Right cardiac atrium (tissue), 5 donors: ENCODE data around the gene CNTNAP4. TPM values are rescaled to one million over a fixed set of nuclear protein-coding genes. Genes with fewer than 3 reads are reported as not detected.

Source experiments
- ATAC-seq, 2 donors: fragments of 200-7000 bp; cut with Tn5 transposase; one replicate each; pipeline versions ENCODE4 v1.8.0 to v1.9.1; 2020; ENCODE audit warnings: moderate library complexity in 2 of 2, mild to moderate bottlenecking in 1 of 2
- DNase-seq, 3 donors: peaks; one replicate each; pipeline ENCODE4 v3.0.0-alpha.2; 2020
- H3K27ac ChIP-seq: one replicate; pipeline ENCODE4 v1.5.1; 2013; ENCODE audit warnings: mild to moderate bottlenecking, low read length, control low read depth, moderate library complexity
- H3K27me3 ChIP-seq: one replicate; pipeline ENCODE4 v1.6.1; 2013; ENCODE audit not compliant: control insufficient read depth, insufficient read depth
- H3K4me1 ChIP-seq: one replicate; pipeline ENCODE4 v1.6.1; 2013; ENCODE audit warnings: low read length; ENCODE audit not compliant: control insufficient read depth, insufficient read depth
- H3K4me3 ChIP-seq: one replicate; pipeline ENCODE4 v1.5.1; 2013; ENCODE audit warnings: low read length, control low read depth
- H3K9me3 ChIP-seq: one replicate; pipeline ENCODE4 v1.6.1; 2013; ENCODE audit warnings: low read length; ENCODE audit not compliant: control insufficient read depth
- WGBS: extraction: QIAGEN DNeasy Blood & Tissue Kit; methylation state at CpG from one replicate; pipeline ENCODE4 v1.1.7; 2013; 5-methylcytosine and 5-hydroxymethylcytosine counted together
- intact Hi-C, 4 donors: fragments of 100-400 bp; cut with DNase I; formaldehyde crosslinking; loops; one replicate each; pipeline versions ENCODE4 v1.11.0 to v1.14.0; 2022 to 2023
- polyA plus RNA-seq: library from polyadenylated mRNA; stranded (reverse); fragments of 200-250 nt; gene quantifications from one replicate; pipeline ENCODE4 v1.2.3, GENCODE V29; 2013
- total RNA-seq, 4 donors: library from RNA; stranded (reverse); fragmentation: NEBNext Ultra II Directional; extraction: Animal tissue kit (Norgen Biotek cat#: 25700); gene quantifications; one replicate each; pipeline ENCODE4 v1.2.1, GENCODE V29; 2021
- donor health status: healthy with polysubstance abuse.
- donor health status: DM: no; HTN: yes; CAD: no.
- donor health status: DM: no; HTN: no; CAD: no.
- donor health status: DM: no; HTN: yes; CAD: no; lungs with severe emphysema.
- donor health status: DM: yes; HTN: yes; CAD: no.

The CNTNAP4 gene
- total and polyA plus RNA-seq, 5 donors, result 0.02 TPM; not detected in 4

DNA sequence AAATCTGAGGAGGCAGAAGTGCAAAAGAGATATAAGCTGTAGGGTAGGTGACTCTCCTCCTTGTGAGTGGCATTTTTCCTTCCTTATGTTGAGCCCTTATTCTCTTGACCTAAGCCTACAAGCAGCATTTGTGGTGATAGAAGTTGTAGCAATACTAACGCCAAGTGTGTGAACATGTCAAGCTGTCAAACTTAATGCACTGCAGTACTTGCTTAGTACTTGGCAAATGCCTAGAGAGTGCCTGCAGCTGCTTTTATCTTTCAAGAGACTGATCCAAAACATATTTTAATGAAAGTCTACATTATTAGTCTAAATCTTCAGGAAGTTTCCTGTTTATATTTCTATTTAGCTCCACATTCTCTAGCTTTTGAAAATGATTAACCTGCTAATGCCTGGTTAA is 83.2 kb downstream of the CNTNAP4 start:
- H3K4me1 ChIP-seq, result no peaks in the 10 kb centered on the region
- no peak for ATAC-seq
- no peaks in the 10 kb centered on the region for H3K9me3 ChIP-seq
- DNase-seq, result no peak
- H3K27ac ChIP-seq, result no peak overlapping the region
- H3K4me3 ChIP-seq, result no peak overlapping the region
- 43% methylated on average over 1 of the region's 1 CpG for WGBS
- intact Hi-C loops, result no loop called here
- H3K27me3 ChIP-seq, result no peaks in the 10 kb centered on the region

DNA sequence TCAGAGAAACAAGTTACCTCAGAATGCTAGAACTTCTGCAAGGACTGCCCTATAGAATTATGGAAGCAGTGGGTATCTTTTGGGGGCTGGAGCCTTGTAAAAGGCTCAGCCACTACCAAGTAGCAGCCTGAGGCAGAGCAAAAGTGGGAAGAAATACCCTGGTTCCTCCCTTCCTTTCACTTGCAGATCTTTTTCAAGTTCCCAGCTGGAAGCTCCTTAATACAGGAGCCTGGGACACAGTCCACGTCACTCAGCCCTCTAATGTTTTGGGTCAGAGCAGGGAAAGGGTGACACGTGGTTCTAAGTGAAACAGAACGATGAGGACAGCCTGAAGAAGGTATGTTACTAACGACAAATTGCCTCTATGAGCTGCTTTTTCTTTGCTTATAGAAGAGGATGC is 93.1 kb downstream of the CNTNAP4 start:
- Histone ChIP-seq H3K27ac (no peak overlapping the region), H3K27me3 (no peaks in the 10 kb centered on the region), H3K4me1 (no peaks in the 10 kb centered on the region), H3K4me3 (no peak overlapping the region), H3K9me3 (no peaks in the 10 kb centered on the region)
- WGBS, result 23% methylated on average over 4 of the region's 4 CpGs
- ATAC-seq (no peak), DNase-seq (no peak)
- intact Hi-C loops, result no loop called here

DNA sequence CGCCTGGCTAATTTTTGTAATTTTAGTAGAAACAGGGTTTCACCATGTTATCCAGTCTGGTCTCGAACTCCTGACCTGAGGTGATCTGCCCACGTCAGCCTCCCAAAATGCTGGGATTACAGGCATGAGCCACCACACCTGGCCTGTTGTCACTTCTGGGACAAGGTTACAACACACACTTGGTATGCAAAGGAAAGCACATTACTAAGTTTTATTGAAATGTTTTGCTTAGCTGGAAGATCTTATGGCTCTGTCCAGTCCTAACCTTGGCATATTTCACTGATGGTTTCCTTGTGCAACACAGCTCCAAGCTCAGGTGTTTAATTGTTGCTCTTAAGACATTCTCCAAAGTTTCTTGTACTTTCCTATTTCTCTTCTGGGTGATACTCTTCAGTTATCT is 94.2 kb downstream of the CNTNAP4 start:
- 88% methylated on average over 3 of the region's 3 CpGs for WGBS
- no peaks in the 10 kb centered on the region for H3K9me3 ChIP-seq
- no peaks in the 10 kb centered on the region for H3K27me3 ChIP-seq
- no peak overlapping the region for H3K27ac ChIP-seq
- DNase-seq (no peak), ATAC-seq (no peak)
- no peak overlapping the region for H3K4me3 ChIP-seq
- intact Hi-C loops, result no loop called here
- no peaks in the 10 kb centered on the region for H3K4me1 ChIP-seq

DNA sequence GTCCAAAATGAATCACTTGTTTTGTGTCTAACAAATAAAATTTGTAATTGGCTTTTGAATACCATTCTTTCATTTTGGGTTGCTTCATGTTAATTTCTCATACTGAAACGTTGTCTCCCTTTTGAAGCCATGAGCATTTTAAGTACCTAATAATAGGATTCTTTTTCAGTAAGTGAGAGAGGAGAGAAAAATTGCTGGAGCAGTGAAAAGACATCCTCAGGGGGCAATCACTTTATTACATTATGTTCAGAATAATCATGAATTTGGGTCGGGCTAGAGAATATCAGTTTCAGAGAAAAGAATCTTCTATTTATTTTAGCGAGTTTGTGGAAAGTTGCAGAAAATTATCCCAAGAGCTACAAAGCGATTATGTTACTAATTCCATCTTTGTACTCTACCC is 96.8 kb downstream of the CNTNAP4 start:
- Histone ChIP-seq H3K27me3 (no peaks in the 10 kb centered on the region), H3K4me3 (no peak overlapping the region), H3K4me1 (no peaks in the 10 kb centered on the region), H3K9me3 (no peaks in the 10 kb centered on the region), H3K27ac (no peak overlapping the region)
- intact Hi-C loops, result no loop called here
- 72% methylated on average over 4 of the region's 4 CpGs for WGBS
- ATAC-seq (no peak), DNase-seq (no peak)

DNA sequence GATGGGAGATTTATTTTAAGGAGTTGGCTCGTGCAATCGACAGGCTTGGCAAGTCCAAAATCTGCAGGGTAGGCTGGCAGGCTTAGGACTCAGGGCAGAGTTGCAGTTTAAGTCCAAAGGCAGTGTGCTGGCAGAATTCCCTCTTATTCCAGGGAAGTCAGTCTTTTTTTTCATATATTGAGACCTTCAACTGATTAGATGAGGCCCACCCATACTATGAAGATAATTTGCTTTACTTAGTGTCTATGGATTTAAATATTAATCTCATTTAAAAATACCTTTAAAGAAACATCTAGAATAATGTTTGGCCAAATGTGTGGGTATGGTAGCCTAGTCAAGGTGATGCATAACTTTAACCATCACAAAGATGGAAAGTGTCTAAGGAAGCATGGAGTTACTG is 99.8 kb downstream of the CNTNAP4 start:
- 96% methylated on average over 2 of the region's 2 CpGs for WGBS
- ATAC-seq, result no peak
- Histone ChIP-seq H3K4me1 (no peaks in the 10 kb centered on the region), H3K4me3 (no peak overlapping the region), H3K27ac (no peak overlapping the region), H3K27me3 (no peaks in the 10 kb centered on the region), H3K9me3 (no peaks in the 10 kb centered on the region)
- intact Hi-C loops, result no loop called here
- DNase-seq, result no peak

DNA sequence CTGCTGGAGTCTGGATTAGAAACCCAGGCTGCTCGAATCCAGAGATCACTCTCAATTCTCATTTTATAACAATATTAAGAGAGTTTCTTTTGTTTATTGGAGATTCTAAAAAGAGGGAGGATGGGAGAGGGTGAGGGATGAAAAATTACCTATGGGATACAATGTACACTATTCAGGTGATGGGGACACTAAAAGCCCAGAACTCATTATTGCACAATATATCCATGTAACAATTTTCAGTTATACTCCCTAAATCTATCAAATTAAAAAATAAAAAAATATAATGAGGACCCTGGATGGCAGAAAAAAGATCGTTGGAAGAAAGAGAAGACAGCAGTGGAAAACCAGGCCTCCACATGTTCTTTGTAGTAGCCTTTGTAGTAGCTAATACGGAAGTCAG is 100.8 kb downstream of the CNTNAP4 start:
- no peak for DNase-seq
- Histone ChIP-seq H3K4me1 (no peaks in the 10 kb centered on the region), H3K27ac (no peak overlapping the region), H3K9me3 (no peaks in the 10 kb centered on the region), H3K27me3 (no peaks in the 10 kb centered on the region), H3K4me3 (no peak overlapping the region)
- WGBS, result 82% methylated on average over 3 of the region's 3 CpGs
- no peak for ATAC-seq
- intact Hi-C loops, result no loop called here

DNA sequence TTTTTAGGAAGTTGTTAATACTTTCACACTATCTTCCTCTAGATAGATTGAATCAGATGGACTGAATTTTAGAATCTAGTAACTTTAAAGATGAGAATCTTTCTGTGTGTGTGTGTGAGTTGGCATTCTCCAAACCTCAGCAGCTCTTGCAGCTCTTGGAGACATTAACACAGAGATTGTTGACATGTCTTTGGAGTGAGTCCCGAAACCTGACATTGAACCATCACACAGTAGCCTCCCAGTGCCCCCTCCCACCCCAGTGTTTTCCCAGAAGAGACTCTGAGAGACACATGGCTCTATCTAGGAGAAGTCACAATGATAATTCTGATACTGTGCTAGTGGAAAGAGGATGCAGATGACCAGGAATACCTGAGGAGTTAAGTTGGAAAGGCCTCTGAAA is 103.9 kb downstream of the CNTNAP4 start:
- ATAC-seq (no peak), DNase-seq (no peak)
- Histone ChIP-seq H3K9me3 (no peaks in the 10 kb centered on the region), H3K27ac (no peak overlapping the region), H3K27me3 (no peaks in the 10 kb centered on the region), H3K4me3 (no peak overlapping the region), H3K4me1 (no peaks in the 10 kb centered on the region)
- 22% methylated on average over 1 of the region's 1 CpG for WGBS
- intact Hi-C loops, result no loop called here

DNA sequence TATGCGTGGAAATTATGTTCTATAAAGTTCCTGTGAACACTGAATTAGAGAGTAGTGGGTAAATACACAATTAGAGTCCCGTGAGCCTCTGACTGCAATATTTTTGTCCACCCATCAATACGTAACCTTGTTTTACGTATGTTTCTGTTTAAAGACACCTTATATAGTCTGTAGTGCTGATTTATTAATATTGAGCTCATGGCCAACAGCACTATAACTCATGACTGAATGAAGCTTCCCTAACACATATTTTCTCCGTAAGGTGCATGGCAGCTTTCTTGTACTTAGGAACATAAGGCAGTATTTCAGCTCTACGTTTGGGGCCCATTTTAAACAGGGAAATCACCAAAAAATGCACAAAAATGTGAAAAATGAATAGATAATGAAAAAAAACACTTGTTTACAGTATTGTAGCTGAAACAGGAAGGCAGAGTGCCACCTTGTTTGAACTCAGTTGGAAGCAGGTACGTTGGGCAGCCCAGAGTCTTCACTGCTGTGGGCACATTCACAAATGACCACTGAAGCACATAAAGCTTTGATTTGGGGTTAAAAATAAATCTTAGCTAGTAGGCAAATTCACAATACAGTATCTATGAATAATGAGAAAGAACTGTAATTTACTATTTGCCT is 108.5 kb downstream of the CNTNAP4 start:
- DNase-seq (no peak), ATAC-seq (no peak)
- WGBS, result 86% methylated on average over 7 of the region's 7 CpGs
- Histone ChIP-seq H3K9me3 (no peaks in the 10 kb centered on the region), H3K27ac (no peak overlapping the region), H3K4me1 (no peaks in the 10 kb centered on the region), H3K4me3 (no peak overlapping the region), H3K27me3 (no peaks in the 10 kb centered on the region)
- intact Hi-C loops, result no loop called here

DNA sequence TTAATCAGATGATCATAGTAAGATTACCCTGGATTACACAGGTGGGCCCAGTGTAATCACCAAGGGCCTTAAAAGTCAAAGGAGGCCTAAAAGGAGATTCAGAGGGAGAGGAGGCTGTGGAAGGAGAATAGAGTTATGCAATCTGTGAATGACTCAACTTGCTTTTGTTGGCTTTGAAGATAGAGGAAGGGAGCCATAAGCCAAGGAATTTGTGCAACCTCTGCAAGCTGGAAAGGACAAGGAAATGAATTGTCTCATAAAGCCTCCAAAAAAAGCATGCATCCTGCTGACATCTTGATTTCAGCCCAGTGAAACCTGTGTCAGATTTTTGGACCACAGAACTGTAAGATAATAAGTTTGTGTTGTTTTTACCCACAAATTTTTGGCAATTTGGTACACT is 109.6 kb downstream of the CNTNAP4 start:
- peak; percentile 90 to 92 for ATAC-seq
- intact Hi-C loops, result no loop called here

DNA sequence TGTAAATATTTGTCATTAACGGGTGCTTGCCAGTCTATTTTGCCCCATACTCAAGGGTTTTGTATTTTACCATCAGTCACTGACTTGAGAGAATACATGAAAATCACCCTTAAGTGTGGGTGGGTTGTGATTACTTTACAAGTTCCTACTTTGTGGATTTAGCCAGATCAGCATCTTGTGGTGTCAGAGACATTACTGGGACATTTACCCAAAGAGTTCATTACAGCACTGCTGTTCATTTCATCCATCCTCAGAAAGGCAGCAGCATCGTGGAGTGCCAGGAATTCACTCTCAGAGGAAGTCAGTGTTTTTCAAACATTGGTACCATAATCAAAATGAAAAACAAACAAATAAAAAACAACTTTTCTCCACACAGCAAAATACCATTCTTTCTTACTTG is 110.8 kb downstream of the CNTNAP4 start:
- H3K9me3 ChIP-seq, result no peaks in the 10 kb centered on the region
- no peak overlapping the region for H3K27ac ChIP-seq
- DNase-seq (no peak), ATAC-seq (no peak)
- intact Hi-C loops, result no loop called here
- no peaks in the 10 kb centered on the region for H3K27me3 ChIP-seq
- WGBS, result 42% methylated on average over 2 of the region's 2 CpGs
- H3K4me1 ChIP-seq, result no peaks in the 10 kb centered on the region
- H3K4me3 ChIP-seq, result no peak overlapping the region

More for the DNA sequence above, 109.6 kb downstream of the CNTNAP4 start:
- Histone ChIP-seq H3K4me1 (no peaks in the 10 kb centered on the region), H3K9me3 (no peaks in the 10 kb centered on the region), H3K4me3 (no peak overlapping the region), H3K27ac (no peak overlapping the region), H3K27me3 (no peaks in the 10 kb centered on the region)
- no peak for DNase-seq

DNA sequence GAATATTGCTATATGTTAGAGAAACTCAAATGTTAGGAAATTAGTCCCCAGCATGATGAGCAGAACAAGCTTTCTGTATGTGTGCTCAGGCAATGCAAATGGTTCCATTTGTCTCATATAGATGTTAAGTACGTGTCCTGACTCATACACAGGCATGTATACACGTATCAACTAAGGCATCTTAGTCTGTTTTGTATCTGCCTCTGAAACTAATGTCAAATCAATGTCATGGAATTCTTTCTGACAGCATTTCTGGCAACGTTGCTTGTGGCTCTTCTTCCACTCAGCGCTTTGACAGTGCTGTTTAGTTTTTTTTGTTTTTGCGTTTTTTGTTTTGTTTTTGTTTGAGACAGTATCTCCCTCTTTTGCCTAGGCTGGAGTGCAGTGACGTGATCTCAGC is 111.9 kb downstream of the CNTNAP4 start:
- Histone ChIP-seq H3K4me3 (no peak overlapping the region), H3K9me3 (no peaks in the 10 kb centered on the region), H3K27ac (no peak overlapping the region), H3K4me1 (no peaks in the 10 kb centered on the region), H3K27me3 (no peaks in the 10 kb centered on the region)
- ATAC-seq (no peak), DNase-seq (no peak)
- intact Hi-C loops, result no loop called here
- 67% methylated on average over 6 of the region's 6 CpGs for WGBS

DNA sequence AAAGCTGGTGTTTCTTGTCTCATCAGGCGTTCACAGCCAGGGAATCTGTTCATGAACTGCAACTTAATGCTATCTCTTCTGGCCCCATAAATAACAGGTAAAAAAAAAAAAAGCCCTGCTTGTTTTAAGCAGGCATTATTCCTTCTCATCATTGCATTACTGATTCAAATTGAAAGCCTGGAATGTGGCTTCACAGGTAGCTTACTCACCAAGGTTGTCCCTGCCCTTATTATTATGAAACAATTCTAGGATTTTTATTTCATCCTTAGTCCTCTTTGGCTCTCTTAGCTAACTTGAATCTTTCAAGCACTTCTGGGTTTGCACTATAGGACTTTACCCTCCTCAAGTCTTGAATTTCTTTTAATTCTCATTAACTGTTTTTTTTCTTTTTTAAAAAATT is 113.3 kb downstream of the CNTNAP4 start:
- ATAC-seq (no peak), DNase-seq (no peak)
- intact Hi-C loops, result no loop called here
- Histone ChIP-seq H3K4me1 (no peaks in the 10 kb centered on the region), H3K27ac (no peak overlapping the region), H3K27me3 (no peaks in the 10 kb centered on the region), H3K9me3 (no peaks in the 10 kb centered on the region), H3K4me3 (no peak overlapping the region)
- 48% methylated on average over 1 of the region's 1 CpG for WGBS
